Osteoblast (primary cell): ENCODE results near the gene NPAS3. TPM values are rescaled to one million over a fixed set of nuclear protein-coding genes. Genes with fewer than 3 reads are reported as not detected.

ENCODE experiments used
- DNase-seq: peaks from one replicate; pipeline ENCODE4 v3.0.0; 2011; ENCODE audit warnings: low spot score, mixed read lengths; ENCODE audit not compliant: insufficient read length; ENCODE audit errors: missing footprints
- H2AFZ ChIP-seq: 2 replicates; pipeline ENCODE4 v1.6.0; 2011; ENCODE audit warnings: mild to moderate bottlenecking, low read length
- H3K27ac ChIP-seq: 2 replicates; pipeline ENCODE4 v1.5.1; 2011; ENCODE audit warnings: mild to moderate bottlenecking, low read depth, low read length, moderate library complexity
- H3K27me3 ChIP-seq: 2 replicates; pipeline ENCODE4 v1.6.0; 2012; ENCODE audit warnings: mild to moderate bottlenecking, control low read depth, inconsistent platforms, low read length, moderate library complexity; ENCODE audit not compliant: insufficient read depth
- H3K36me3 ChIP-seq: 2 replicates; pipeline ENCODE4 v1.5.1; 2011; ENCODE audit warnings: mild to moderate bottlenecking, low read length, control low read depth, moderate library complexity; ENCODE audit not compliant: insufficient read depth
- H3K4me1 ChIP-seq: 2 replicates; pipeline ENCODE4 v1.5.1; 2011; ENCODE audit warnings: mild to moderate bottlenecking, low read length, control low read depth, moderate library complexity; ENCODE audit not compliant: insufficient read depth
- H3K4me2 ChIP-seq: 2 replicates; pipeline ENCODE4 v1.6.0; 2011; ENCODE audit warnings: mild to moderate bottlenecking, low read length; ENCODE audit not compliant: insufficient read depth
- H3K4me3 ChIP-seq: fragments of 200-600 bp; sonication (generic); 3 replicates; pipeline ENCODE4 v1.5.1; 2012; ENCODE audit warnings: mild to moderate bottlenecking, low read length, inconsistent platforms; ENCODE audit not compliant: insufficient read depth
- H3K79me2 ChIP-seq: 2 replicates; pipeline ENCODE4 v1.6.0; 2012; ENCODE audit warnings: mild to moderate bottlenecking, low read length, control low read depth, inconsistent platforms; ENCODE audit not compliant: insufficient read depth
- H3K9me3 ChIP-seq: 2 replicates; pipeline ENCODE4 v1.5.1; 2011; ENCODE audit warnings: low read depth, low read length, control low read depth
- H4K20me1 ChIP-seq: 2 replicates; pipeline ENCODE4 v1.6.0; 2012; ENCODE audit warnings: mild to moderate bottlenecking, low read length, control low read depth; ENCODE audit not compliant: insufficient read depth
- total RNA-seq: library from RNA; depleted of rRNA; stranded (reverse); fragments of >200 nt; gene quantifications from 2 replicates; pipeline ENCODE4 v1.2.3, GENCODE V29; 2012
- TF ChIP-seq, protein P1 (sequence below): IDR thresholded peaks from 2 replicates; pipeline ENCODE4 v1.5.1; 2011; ENCODE audit warnings: mild to moderate bottlenecking, low read depth, low read length, moderate library complexity; ENCODE audit errors: extremely low read depth

The NPAS3 gene
- total RNA-seq, 1 donor = 0.72 TPM

DNA sequence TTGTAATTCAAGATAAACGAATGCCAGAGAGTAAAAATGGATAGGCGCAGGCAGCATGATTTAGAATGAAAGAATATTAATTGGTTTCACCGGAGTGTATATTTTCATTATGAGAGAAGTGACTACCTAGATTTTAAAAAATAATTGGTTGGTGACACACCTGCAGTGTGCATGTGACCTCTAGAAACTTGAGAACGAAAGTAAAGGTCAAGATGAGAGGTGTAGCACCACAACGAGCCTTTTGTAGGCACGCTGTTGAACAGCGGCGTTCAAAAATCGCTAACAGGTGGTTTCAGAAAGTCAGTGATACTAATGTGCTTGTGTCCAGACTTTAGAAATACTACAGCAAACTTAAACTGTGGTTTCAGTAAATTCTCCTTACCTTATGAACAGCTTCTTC is 123.8 kb downstream of the NPAS3 start:
- Histone ChIP-seq H3K36me3 (no peaks in the 10 kb centered on the region), H3K9me3 (no peaks in the 10 kb centered on the region), H3K4me1 (no peaks in the 10 kb centered on the region), H3K4me2 (no peak overlapping the region), H3K4me3 (no peak overlapping the region), H3K27me3 (no peaks in the 10 kb centered on the region), H3K27ac (no peak overlapping the region), H3K79me2 (no peaks in the 10 kb centered on the region), H2AFZ (no peak overlapping the region), H4K20me1 (no peaks in the 10 kb centered on the region)
- no peak for DNase-seq
- TF ChIP-seq, protein P1, sequence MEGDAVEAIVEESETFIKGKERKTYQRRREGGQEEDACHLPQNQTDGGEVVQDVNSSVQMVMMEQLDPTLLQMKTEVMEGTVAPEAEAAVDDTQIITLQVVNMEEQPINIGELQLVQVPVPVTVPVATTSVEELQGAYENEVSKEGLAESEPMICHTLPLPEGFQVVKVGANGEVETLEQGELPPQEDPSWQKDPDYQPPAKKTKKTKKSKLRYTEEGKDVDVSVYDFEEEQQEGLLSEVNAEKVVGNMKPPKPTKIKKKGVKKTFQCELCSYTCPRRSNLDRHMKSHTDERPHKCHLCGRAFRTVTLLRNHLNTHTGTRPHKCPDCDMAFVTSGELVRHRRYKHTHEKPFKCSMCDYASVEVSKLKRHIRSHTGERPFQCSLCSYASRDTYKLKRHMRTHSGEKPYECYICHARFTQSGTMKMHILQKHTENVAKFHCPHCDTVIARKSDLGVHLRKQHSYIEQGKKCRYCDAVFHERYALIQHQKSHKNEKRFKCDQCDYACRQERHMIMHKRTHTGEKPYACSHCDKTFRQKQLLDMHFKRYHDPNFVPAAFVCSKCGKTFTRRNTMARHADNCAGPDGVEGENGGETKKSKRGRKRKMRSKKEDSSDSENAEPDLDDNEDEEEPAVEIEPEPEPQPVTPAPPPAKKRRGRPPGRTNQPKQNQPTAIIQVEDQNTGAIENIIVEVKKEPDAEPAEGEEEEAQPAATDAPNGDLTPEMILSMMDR = no peak

DNA sequence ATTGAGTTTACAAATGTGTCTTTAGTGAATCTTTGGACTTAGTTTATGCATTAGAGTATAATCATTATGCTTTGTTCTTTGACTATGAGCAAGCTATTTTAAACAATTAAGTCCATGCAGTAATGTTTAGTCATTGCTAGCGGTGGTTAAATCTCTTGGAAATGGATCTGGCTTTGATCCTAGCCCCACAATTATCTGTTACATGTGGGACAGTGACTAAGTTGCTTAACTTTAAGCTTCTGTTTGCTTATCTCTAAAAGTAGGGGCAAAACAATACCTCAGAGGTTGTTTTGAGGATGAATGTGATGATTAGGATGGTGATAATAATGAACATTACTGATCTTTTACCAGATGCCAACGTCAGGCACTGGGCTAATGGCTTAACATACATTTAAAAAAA is 124.2 kb downstream of the NPAS3 start:
- H3K4me2 ChIP-seq = no peak overlapping the region

GRCh38 chr14:33063521-33063920 is 124.8 kb downstream of the NPAS3 start:
- TF ChIP-seq, protein P1 = no peak
- Histone ChIP-seq H3K4me3 (no peak overlapping the region), H3K27ac (no peak overlapping the region), H3K36me3 (no peaks in the 10 kb centered on the region), H3K4me2 (no peak overlapping the region), H2AFZ (no peak overlapping the region), H3K27me3 (no peaks in the 10 kb centered on the region), H4K20me1 (no peaks in the 10 kb centered on the region), H3K9me3 (no peaks in the 10 kb centered on the region), H3K4me1 (no peaks in the 10 kb centered on the region), H3K79me2 (no peaks in the 10 kb centered on the region)
- no peak for DNase-seq

More for the DNA sequence above, 124.2 kb downstream of the NPAS3 start:
- no peaks in the 10 kb centered on the region for H3K4me1 ChIP-seq
- no peaks in the 10 kb centered on the region for H3K27me3 ChIP-seq
- H3K79me2 ChIP-seq = no peaks in the 10 kb centered on the region
- H4K20me1 ChIP-seq = no peaks in the 10 kb centered on the region
- no peak overlapping the region for H3K27ac ChIP-seq
- H3K4me3 ChIP-seq = no peak overlapping the region
- H3K9me3 ChIP-seq = no peaks in the 10 kb centered on the region
- DNase-seq = no peak
- no peak overlapping the region for H2AFZ ChIP-seq
- TF ChIP-seq, protein P1 = no peak
- no peaks in the 10 kb centered on the region for H3K36me3 ChIP-seq

GRCh38 chr14:33065634-33066033 is 127.0 kb downstream of the NPAS3 start:
- no peaks in the 10 kb centered on the region for H3K27me3 ChIP-seq
- no peaks in the 10 kb centered on the region for H3K4me1 ChIP-seq
- no peaks in the 10 kb centered on the region for H4K20me1 ChIP-seq
- H3K36me3 ChIP-seq = no peaks in the 10 kb centered on the region
- no peak overlapping the region for H3K27ac ChIP-seq
- no peaks in the 10 kb centered on the region for H3K9me3 ChIP-seq
- no peak for DNase-seq
- H2AFZ ChIP-seq = no peak overlapping the region
- TF ChIP-seq, protein P1 = no peak
- no peaks in the 10 kb centered on the region for H3K79me2 ChIP-seq
- H3K4me3 ChIP-seq = no peak overlapping the region
- no peak overlapping the region for H3K4me2 ChIP-seq
